Heart right ventricle (tissue), 16 donors: ENCODE measurements around the gene GRB10. TPM values are rescaled to one million over a fixed set of nuclear protein-coding genes. Genes with fewer than 3 reads are reported as not detected.
A peak's percentile ranks its signal among the peaks of the same experiment; 100 is the strongest.

Source experiments
- ATAC-seq, 8 donors: fragments of 200-7000 bp; cut with Tn5 transposase; one replicate each; pipeline ENCODE4 v1.9.1; 2020; ENCODE audit warnings: mild to moderate bottlenecking in 8 of 8, moderate library complexity in 8 of 8, moderate number of reproducible peaks in 1 of 8
- DNase-seq, 2 donors: peaks; one replicate each; pipeline ENCODE4 v3.0.0-alpha.2; 2020
- H3K27ac ChIP-seq, 10 donors: fragments of 200-600 bp; sonication (generic) in 2 of 10; one replicate each; pipeline versions ENCODE4 v1.5.0 to v1.8.0; 2020 to 2022; ENCODE audit warnings: mild to moderate bottlenecking in 3 of 10
- H3K27me3 ChIP-seq, 7 donors: fragments of 200-600 bp; one replicate each; pipeline ENCODE4 v1.8.0; 2021 to 2022; ENCODE audit warnings: mild to moderate bottlenecking in 2 of 7
- H3K36me3 ChIP-seq, 9 donors: fragments of 200-600 bp; sonication (generic) in 1 of 9; one replicate each; pipeline versions ENCODE4 v1.5.0 to v1.8.0; 2020 to 2022; ENCODE audit warnings: mild to moderate bottlenecking in 2 of 9
- H3K4me1 ChIP-seq, 9 donors: fragments of 200-600 bp; sonication (generic) in 1 of 9; one replicate each; pipeline versions ENCODE4 v1.5.0 to v1.8.0; 2020 to 2022; ENCODE audit warnings: mild to moderate bottlenecking in 4 of 9
- H3K4me3 ChIP-seq, 10 donors: fragments of 200-600 bp; sonication (generic) in 2 of 10; one replicate each; pipeline versions ENCODE4 v1.5.0 to v1.8.0; 2020 to 2022; ENCODE audit warnings: mild to moderate bottlenecking in 7 of 10, moderate library complexity in 2 of 10
- H3K9me3 ChIP-seq, 11 donors: fragments of 200-600 bp in 10 of 11; sonication (generic) in 2 of 11; one replicate each; pipeline versions ENCODE4 v1.5.0 to v1.8.0; 2013 to 2022; ENCODE audit warnings: mild to moderate bottlenecking in 2 of 11, control low read depth in 1 of 11, moderate library complexity in 1 of 11
- WGBS, 2 donors: extraction: QIAGEN DNeasy Blood & Tissue Kit; methylation state at CpG; one replicate each; pipeline ENCODE4 v1.1.7; 2013; ENCODE audit warnings: inconsistent platforms in 1 of 2; 5-methylcytosine and 5-hydroxymethylcytosine counted together
- intact Hi-C, 10 donors: fragments of 100-400 bp; cut with DNase I; formaldehyde crosslinking; loops; one replicate each; pipeline versions ENCODE4 v1.11.1 to v1.14.2; 2022
- polyA plus RNA-seq, 2 donors: library from polyadenylated mRNA; stranded (reverse); fragments of 200-250 nt; gene quantifications; one replicate each; pipeline ENCODE4 v1.2.3, GENCODE V29; 2013
- total RNA-seq, 10 donors: library from RNA; stranded (reverse); fragmentation: NEBNext Ultra II Directional in 3 of 10; extraction: Animal tissue kit (Norgen Biotek cat#: 25700) in 3 of 10; gene quantifications; one replicate each; pipeline versions ENCODE4 v1.2.1 to v1.2.4, GENCODE V29; 2021 to 2023
- TF ChIP-seq, protein P1 (sequence below), 9 donors: fragments of 200-600 bp; sonication (generic) in 2 of 9; IDR thresholded peaks; one replicate each; pipeline versions ENCODE4 v1.5.0 to v1.8.0; 2021 to 2022; ENCODE audit warnings: antibody characterized with exemption in 9 of 9, mild to moderate bottlenecking in 5 of 9, moderate library complexity in 1 of 9
- donor health status: Arrhythmogenic right ventricular cardiomyopathy.
- donor health status: ischemic (EF 13 %, LVEDD 7.1; RV severe dilation, severe dysfunction).
- donor health status: healthy with polysubstance abuse.
- donor health status: DM: no; HTN: yes; CAD: no.
- donor health status: DM: no; HTN: no; CAD: no.
- donor health status: ischemic (EF 25% LVEDD 6.9; RV normal size, moderate dysfunction).
- donor health status: ischemic (EF 25% LVEDD 5.7; RV mildly dilated, moderate dysfunction).
- donor health status: healthy.
- donor health status: DM: yes; HTN: yes; CAD: no.
- donor health status: Ischemic cardiomyopathy.
- donor health status: ischemic (EF 35%, LVEDD 5.7; RV mildly dilated, moderate dysfunction).
- donor health status: nonischemic (EF 11% LVEDD 7.7; RV severe dilation, severe dysfunction).
- donor health status: DM: yes; HTN: yes; CAD: no.
- donor health status: PGD.
- donor health status: ischemic (EF 29% LVEDD 5.4; RV normal size, mild dysfunction).
- donor health status: nonischemic (EF 23%, LVEDD 6.1; RV moderate dilation, normal function).

The GRB10 gene
- total and polyA plus RNA-seq, 12 donors: 13.2 to 48.7 (median 29.6) TPM

DNA sequence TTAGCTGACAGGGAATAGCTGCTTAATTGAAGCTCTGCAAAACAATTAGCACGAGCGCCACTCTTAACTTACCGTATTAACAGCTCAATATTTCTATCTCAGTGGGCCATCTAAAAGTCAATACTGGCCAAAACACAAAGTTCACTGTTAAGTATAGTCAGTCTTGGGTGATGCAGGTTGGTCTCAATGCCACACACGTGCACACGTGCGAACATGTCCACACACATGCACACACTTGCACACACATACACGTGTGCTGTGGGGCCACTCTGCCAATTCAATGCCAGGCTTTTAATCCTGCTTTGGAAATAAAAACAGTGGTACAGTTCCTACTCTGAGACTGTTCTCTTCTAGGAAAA, 105.1 kb downstream of the GRB10 start:
- Histone ChIP-seq H3K27me3 (no peaks in the 10 kb centered on the region), H3K4me1 (peaks cover 10 to 77% (median 43%) of the 10 kb centered on the region in 9 donors), H3K36me3 (peaks cover 0 to 22% (median 10%) of the 10 kb centered on the region in 9 donors), H3K9me3 (no peaks in the 10 kb centered on the region), H3K4me3 (no peak overlapping the region), H3K27ac (peak overlapping the region in 2 of 10 donors; percentile 21 to 45)
- DNase-seq: no peak
- 73 to 86% methylated on average over 7 of the region's 7 CpGs for WGBS, 2 donors
- TF ChIP-seq, protein P1, sequence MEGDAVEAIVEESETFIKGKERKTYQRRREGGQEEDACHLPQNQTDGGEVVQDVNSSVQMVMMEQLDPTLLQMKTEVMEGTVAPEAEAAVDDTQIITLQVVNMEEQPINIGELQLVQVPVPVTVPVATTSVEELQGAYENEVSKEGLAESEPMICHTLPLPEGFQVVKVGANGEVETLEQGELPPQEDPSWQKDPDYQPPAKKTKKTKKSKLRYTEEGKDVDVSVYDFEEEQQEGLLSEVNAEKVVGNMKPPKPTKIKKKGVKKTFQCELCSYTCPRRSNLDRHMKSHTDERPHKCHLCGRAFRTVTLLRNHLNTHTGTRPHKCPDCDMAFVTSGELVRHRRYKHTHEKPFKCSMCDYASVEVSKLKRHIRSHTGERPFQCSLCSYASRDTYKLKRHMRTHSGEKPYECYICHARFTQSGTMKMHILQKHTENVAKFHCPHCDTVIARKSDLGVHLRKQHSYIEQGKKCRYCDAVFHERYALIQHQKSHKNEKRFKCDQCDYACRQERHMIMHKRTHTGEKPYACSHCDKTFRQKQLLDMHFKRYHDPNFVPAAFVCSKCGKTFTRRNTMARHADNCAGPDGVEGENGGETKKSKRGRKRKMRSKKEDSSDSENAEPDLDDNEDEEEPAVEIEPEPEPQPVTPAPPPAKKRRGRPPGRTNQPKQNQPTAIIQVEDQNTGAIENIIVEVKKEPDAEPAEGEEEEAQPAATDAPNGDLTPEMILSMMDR (IDR thresholded peaks at IDR 0.05): no peak
- intact Hi-C loops: loop anchor here in 8 of 10 donors (2.0 to 10.0 kb wide), 7 partner anchors 35 to 1405 kb away; no protein-coding TSS in a partner anchor
- ATAC-seq: no peak

DNA sequence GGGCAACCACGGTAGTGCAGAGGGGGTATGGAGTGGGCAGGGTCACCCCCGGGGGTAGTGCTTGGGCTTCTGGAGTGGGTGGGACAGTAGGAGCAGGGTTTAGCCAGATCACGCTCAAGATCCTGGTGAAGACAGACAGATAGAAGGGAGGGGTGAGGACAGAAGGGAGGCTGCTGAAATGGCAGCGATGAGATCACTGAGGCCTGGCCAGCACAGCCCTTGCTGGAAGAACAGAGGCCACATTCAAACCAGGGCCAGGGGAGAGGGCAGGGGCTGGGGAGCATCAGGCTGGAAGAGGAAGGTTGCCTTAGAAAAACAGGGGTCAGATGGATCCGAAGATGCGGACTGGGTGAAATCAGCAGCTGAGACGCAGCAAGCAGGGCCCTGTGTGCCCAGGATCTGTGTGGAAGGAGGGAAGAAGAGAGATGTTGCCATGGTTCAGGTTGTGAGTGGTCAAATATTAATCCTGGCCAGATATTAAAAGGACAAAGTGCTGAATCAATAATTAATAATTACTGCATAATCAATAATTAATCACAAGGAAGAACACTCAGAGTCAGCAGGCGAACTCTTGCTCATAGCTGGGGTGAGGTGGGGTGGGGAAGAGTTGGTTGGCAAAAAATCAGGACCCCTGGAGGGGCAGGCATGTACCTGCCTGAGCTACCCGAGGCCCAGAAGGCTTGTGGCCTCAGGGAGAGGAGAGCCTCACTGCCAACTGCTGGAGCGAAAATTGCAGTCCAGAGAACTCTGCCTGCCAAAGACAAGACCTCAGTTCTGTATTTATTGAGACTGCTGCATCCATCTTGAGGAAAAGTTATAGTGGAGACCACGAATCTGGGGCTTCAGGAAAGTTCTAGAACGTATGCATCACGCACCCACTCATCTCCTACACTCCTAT, 105.7 kb downstream of the GRB10 start:
- ATAC-seq: peak in 5 of 8 donors; percentile 17 to 52 (median 33)
- Histone ChIP-seq H3K27me3 (no peaks in the 10 kb centered on the region), H3K4me1 (peaks cover 10 to 73% (median 40%) of the 10 kb centered on the region in 9 donors), H3K36me3 (peaks cover 0 to 28% (median 12%) of the 10 kb centered on the region in 9 donors), H3K27ac (peak overlapping the region in 4 of 10 donors; percentile 16 to 45 (median 32)), H3K9me3 (no peaks in the 10 kb centered on the region), H3K4me3 (no peak overlapping the region)
- 71 to 72% methylated on average over 13 of the region's 13 CpGs for WGBS, 2 donors
- no peak for DNase-seq
- intact Hi-C loops: loop anchor here in 8 of 10 donors (2.0 to 10.0 kb wide), 7 partner anchors 35 to 1405 kb away; no protein-coding TSS in a partner anchor
- TF ChIP-seq, protein P1 (IDR thresholded peaks at IDR 0.05): peak in 1 of 9 donors; percentile 14

DNA sequence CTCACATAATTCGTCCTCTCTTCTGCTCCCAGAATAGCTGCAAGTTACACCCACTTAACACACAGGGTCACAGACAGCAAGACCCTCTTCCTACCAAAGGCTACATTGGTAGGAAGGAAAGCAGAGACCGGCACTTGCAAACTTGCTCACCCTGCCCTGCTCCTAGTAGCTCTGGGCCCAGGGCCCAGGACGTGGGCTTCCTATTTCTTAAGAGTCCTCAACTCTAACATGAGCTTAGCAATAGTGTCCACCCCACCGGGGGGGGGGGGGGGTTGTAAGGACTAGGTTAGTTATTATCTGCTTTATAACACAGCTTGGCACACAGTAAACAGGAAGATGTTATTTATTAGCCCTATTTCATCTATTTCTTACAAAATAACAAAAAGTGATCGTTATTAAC, 106.6 kb downstream of the GRB10 start:
- 56 to 68% methylated on average over 5 of the region's 5 CpGs for WGBS, 2 donors
- Histone ChIP-seq H3K4me3 (no peak overlapping the region), H3K9me3 (peaks cover 0 to under 1% (median 0%) of the 10 kb centered on the region in 11 donors), H3K36me3 (peaks cover 0 to 37% (median 12%) of the 10 kb centered on the region in 9 donors), H3K4me1 (peaks cover 10 to 72% (median 43%) of the 10 kb centered on the region in 9 donors), H3K27me3 (no peaks in the 10 kb centered on the region), H3K27ac (peak overlapping the region in 2 of 10 donors; percentile 6 to 16)
- TF ChIP-seq, protein P1 (IDR thresholded peaks at IDR 0.05): no peak
- DNase-seq (no peak), ATAC-seq (peak in 1 of 8 donors; percentile 49)
- intact Hi-C loops: loop anchor here in 8 of 10 donors (2.0 to 10.0 kb wide), 7 partner anchors 34 to 1406 kb away; no protein-coding TSS in a partner anchor
